HG03354 (cell line): ENCODE results near the gene ZDHHC14.
"Not testable (repeated sequence)": the region's sequence is repeated elsewhere in the genome, so short reads cannot be mapped to it uniquely, and the experiment has no call there.

ENCODE experiments used
- ATAC-seq: cut with Tn5 transposase; IDR thresholded peaks from one replicate; pipeline ENCODE4 v1.9.1; 2021; ENCODE audit warnings: mild to moderate bottlenecking; ENCODE audit not compliant: unreplicated experiment, poor library complexity, severe bottlenecking

ZDHHC14 gene

GRCh38 chr6:157685596-157686280 lies 304.7 kb downstream of the ZDHHC14 start:
- ATAC-seq, result no peak

- no peak for ATAC-seq
Measured at GRCh38 chr6:157688275-157688959, 307.4 kb downstream of the ZDHHC14 start.

- ATAC-seq, result no peak
Measured at GRCh38 chr6:157688960-157689599, 308.1 kb downstream of the ZDHHC14 start.

GRCh38 chr6:157689875-157690274 lies 308.9 kb downstream of the ZDHHC14 start:
- ATAC-seq, result no peak

GRCh38 chr6:157690441-157691210 lies 309.6 kb downstream of the ZDHHC14 start:
- ATAC-seq, result no peak

- ATAC-seq, result not testable (repeated sequence)
Measured at GRCh38 chr6:157691621-157692020, 310.6 kb downstream of the ZDHHC14 start.

GRCh38 chr6:157693867-157694266 lies 312.9 kb downstream of the ZDHHC14 start:
- no peak for ATAC-seq

- no peak for ATAC-seq
Measured at GRCh38 chr6:157695301-157696040, 314.5 kb downstream of the ZDHHC14 start.

- ATAC-seq, result no peak
Measured at GRCh38 chr6:157699777-157700636, 319.0 kb downstream of the ZDHHC14 start.

GRCh38 chr6:157706351-157706750 lies 325.4 kb downstream of the ZDHHC14 start:
- not testable (repeated sequence) for ATAC-seq

- no peak for ATAC-seq
Measured at GRCh38 chr6:157706883-157707282, 325.9 kb downstream of the ZDHHC14 start.

GRCh38 chr6:157707576-157707975 lies 326.6 kb downstream of the ZDHHC14 start:
- ATAC-seq, result no peak

- no peak for ATAC-seq
Measured at GRCh38 chr6:157708239-157708638, 327.2 kb downstream of the ZDHHC14 start.

GRCh38 chr6:157708933-157709332 lies 327.9 kb downstream of the ZDHHC14 start:
- ATAC-seq, result no peak

GRCh38 chr6:157709555-157709954 lies 328.6 kb downstream of the ZDHHC14 start:
- no peak for ATAC-seq

- ATAC-seq, result no peak
Measured at GRCh38 chr6:157710604-157711003, 329.6 kb downstream of the ZDHHC14 start.

- ATAC-seq, result no peak
Measured at GRCh38 chr6:157711060-157711459, 330.1 kb downstream of the ZDHHC14 start.

GRCh38 chr6:157712585-157713295 lies 331.8 kb downstream of the ZDHHC14 start:
- ATAC-seq, result no peak
